Measurements from ENCODE around the gene PNPT1.
A peak's percentile ranks its signal among the peaks of the same experiment; 100 is the strongest.

PNPT1 gene

GRCh38 chr2:55668956-55669355 is 24.7 kb downstream of the PNPT1 start:
- no peak for DNase-seq (ENCODE audit: low spot score)

DNA sequence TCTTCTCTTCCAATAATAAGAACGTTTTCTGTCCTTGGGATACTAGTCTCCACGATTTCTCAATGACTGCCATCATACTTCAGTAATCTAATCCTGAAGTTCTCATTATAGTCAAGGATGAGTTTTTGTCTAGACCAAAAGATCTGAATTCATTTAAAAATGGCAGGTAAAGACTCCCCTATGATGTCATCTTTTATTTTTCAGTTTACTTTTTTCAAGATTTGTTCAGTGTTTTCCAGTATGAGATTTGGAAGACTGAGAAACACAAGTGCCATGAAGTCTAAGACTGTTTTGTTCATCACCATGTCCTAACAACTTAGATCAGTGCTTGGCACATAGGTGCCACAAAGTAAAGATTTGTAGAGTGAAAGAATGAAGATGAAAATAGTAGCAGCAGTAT is 40.4 kb downstream of the PNPT1 start:
- DNase-seq (ENCODE audit: low spot score) = no peak

DNA sequence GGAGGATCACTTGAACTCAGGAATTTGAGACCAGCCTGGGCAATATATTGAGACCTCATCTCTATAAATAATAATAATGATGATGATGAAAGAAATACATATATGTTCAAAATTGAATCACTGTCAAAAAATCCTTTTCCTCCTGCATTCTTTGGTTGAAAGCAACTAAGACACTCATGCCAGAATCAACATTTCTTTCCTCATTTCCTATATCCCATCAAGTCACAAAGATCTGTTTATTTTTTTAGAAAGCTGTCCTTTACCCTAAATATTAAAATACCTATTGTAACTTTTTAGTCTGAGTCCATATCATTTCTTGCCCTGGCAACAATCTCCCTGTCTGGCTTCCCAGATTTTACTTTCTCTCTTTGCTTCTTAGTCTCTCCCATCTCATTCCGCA is 44.4 kb downstream of the PNPT1 start:
- DNase-seq (ENCODE audit: low spot score) = no peak

GRCh38 chr2:55636831-55637230 is 56.8 kb downstream of the PNPT1 start:
- DNase-seq (ENCODE audit: low spot score) = no peak

- no peak for DNase-seq (ENCODE audit: low spot score)
These were observed 64.7 kb downstream of the PNPT1 start for GRCh38 chr2:55628931-55629330.

GRCh38 chr2:55627915-55628314 is 65.7 kb downstream of the PNPT1 start:
- DNase-seq (ENCODE audit: low spot score) = no peak

DNA sequence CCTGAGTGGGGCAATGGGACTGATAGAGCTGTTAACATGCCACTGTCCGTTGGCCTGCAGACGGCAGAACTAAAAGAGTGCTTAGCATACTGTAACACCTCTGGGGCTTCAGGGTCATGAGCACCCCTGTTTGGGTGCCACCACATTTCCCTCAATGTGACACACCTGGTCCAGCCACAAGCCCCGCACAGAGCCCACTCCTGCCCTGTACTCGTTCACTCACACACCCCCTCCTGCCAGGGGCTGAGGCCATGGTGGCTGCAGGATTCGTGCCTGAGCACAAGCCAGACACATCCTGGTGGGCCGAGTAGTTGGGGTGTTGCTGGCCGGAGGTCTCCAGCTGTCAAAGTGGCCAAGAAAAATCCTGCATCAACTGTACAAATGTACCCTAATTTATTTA is 71.8 kb downstream of the PNPT1 start:
- no peak for DNase-seq (ENCODE audit: low spot score)

DNA sequence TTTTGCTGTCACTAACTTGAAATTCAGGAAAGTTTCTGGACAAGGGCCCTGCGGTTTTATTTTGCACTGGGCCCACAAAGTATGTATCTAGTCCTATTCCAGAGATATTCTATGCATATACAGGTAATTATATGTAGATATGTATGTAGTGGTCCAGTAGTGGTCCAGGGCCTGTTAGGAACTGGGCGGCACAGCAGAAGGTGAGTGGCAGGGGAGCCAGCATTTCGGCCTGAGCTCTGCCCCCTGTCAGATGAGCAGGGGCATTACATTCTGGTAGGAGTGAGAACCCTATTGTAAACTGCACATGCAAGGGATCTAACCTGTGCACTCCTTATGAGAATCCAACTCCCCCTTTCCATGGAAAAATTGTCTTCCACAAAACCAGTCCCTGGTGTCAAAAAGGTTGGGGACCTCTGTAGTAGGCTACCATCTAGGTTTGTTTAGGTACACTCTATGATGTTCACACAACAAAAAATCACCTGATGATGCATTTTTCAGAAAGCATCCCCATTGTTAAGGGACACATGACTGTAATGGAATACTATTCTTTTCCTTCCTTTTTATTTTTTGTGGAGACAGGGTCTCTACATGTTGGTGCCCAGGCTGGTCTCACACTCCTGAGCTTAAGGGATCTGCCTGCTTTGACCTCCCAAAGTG is 73.4 kb downstream of the PNPT1 start:
- peak; percentile 20 for DNase-seq (ENCODE audit: low spot score)

DNA sequence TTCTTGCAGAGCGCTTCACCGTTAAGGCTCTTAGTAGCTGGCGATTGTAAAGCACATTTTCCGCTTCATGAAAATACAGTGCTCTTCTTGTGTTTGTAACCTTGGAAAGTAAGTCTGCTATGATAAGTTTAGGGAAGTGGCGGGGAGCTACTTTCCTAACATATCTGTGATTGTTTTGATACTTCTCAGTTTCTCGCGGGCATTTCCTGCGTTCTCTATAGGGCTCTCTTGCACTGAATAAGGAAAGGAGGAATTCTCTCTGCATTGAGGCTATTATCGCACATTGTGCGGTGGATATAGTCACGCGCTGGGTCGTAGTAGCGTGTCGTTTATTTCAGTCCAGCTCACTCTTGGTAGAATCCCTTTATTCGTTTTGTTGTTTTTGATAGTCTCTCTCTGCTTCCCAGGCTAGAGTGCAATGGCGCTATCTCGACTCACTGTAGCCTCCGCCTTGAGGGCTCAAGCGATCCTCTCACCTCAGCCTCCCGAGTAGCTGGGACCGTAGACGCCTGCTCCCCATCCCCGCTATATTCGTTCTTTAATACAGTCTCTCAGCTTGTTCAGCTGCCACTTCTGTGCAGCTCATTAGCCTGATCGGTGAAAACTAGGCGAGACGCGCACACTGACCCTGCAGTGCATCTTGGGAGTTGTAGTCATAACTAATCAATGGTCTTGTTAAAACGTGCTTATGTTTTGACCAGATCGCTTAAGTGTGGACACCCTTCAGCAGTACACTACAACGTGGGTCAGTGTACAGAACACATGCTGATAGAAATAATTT is 75.2 kb downstream of the PNPT1 start:
- peak; percentile 64 for DNase-seq (ENCODE audit: low spot score)

DNA sequence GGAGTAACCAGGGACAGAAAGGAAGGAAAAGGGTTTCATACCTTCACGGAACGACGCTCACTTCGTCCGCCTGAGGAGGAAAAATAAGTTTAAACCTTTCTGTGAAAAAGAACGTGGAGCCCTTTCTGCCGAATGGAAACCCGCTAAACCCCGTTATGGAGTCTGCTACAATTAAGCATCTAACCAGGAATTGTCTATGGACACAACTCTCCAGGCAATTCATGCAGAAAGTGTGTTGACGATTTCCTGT is 75.7 kb downstream of the PNPT1 start:
- DNase-seq (ENCODE audit: low spot score) = no peak

DNA sequence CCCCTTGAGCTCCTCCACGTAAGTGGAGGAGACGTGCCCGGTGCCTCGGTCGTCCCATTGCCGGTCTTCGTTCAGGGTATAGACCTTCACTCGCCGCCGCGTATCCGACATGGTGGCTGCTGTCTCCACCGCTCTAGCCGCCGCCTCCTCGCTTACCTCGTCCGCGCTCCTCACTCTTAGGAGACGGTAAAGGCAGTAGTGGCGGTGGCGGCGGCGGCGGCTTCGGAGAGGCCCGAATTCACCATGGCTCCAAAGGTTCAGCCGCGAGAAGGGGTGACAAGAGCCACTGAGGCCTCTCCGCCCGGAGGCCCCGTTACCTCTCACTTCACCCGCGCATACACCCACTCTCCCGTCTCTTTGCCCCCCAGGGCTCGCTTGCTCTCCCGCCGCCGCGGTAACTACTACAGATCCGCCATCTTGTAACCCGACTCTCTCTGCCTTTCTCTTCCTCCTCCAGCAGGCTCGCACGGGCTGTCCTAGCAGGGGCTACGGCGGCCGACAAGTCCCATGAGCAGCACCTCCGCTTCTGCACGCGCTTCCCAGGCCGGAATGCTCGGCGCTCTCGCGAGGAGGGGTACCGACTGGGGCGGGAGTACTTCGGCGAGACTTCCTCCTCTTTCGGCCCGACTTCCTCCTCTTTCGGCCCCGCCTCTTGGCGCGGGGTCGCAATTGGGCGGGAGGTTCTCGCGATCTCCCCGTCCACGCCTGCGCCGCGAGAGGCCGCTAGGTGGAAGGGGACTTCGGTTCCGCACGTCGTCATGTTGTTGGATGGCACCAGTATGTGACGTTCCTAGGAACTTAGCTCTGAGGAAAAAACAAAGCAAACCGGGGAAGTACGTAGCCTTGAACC is 76.2 kb downstream of the PNPT1 start, which contains the start of gene PPP4R3B:
TSS of gene PPP4R3B (minus strand) at position 448 of the 850 bp plus-strand sequence. CDS start at position 111, 337 bp downstream.
- DNase-seq (ENCODE audit: low spot score) = peak; percentile 99

DNA sequence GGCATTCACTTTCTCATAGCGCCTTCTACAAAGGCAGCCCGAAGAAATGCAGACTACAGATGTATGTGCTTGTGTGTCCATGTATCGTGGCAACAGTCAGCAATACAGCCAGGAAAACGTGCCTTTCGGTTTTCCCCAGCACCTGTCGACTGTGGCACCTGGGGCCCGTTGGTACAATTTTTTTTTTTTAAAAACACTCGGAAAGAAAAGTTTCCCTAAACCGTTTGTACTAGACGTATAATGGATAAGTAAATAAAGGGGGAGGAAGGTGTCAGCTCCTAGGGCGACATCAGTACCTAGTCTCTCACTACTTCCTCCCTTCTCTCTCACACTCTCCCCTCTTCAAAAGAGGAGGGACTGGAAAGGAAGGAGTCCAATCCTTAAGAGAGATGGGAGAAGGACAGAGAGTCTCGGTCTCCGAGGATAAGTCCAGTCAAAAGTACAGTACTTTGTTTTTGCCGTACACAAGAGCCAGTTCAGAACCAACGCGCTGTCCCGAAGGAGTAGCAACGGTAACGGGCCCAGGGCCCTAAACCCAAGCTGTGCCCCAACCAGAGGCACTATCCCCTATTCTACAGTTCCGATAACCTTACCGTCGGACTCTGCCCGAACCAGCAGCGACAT is 77.0 kb downstream of the PNPT1 start:
- peak; percentile 37 for DNase-seq (ENCODE audit: low spot score)

DNA sequence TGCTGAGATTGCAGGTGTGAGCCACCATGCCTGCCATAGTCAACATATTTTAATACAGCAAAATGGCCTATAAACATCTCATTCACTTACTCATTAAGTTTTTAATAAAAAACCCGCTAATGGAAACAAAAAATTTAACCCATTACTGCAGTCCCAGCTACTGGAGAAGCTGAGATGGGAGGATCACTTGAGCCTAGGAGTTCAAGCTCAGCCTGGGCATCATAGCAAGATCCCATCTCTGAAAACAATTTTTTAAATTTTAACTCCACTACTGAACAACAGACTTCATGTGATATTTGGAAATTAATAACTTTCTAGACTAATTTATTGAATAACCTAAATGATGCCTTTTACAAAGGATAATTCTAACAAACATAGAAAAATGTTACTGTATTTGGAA is 81.6 kb downstream of the PNPT1 start:
- DNase-seq (ENCODE audit: low spot score) = no peak

DNA sequence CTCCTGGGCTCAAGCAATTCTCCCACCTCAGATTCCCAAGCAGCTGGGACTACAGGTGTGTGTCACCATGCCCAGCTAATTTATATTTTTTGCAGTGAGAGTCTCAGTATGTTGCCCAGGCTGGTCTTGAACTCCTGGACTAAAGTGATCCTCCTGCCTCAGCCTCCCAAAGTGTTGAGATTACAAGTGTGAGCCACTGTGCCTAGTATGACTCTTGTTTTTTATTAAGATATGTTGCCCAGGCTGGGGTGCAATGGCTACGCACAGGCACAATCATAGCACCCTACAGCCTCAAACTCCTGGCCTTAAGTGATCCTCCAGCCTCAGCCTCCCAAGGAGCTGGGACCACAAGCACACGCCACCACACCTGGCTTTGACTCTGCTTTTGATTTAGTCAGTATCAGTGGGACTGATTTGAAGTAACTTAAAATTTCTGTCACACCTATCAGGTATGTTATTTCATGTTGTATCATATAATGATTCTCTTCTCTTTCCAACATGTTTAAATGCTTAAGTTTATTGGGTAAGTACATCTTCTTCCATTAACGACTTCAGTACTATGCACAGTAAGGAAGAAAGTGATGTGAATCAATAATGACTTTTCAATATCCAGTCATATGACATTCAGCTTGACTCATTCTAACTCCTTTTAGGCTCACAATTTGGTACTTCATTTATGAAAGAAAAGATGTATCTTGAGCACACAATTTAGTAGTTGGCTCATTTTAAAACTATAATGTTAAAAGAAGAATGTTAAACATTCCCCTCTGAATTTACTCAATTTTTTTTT is 82.5 kb downstream of the PNPT1 start:
- no peak for DNase-seq (ENCODE audit: low spot score)

DNA sequence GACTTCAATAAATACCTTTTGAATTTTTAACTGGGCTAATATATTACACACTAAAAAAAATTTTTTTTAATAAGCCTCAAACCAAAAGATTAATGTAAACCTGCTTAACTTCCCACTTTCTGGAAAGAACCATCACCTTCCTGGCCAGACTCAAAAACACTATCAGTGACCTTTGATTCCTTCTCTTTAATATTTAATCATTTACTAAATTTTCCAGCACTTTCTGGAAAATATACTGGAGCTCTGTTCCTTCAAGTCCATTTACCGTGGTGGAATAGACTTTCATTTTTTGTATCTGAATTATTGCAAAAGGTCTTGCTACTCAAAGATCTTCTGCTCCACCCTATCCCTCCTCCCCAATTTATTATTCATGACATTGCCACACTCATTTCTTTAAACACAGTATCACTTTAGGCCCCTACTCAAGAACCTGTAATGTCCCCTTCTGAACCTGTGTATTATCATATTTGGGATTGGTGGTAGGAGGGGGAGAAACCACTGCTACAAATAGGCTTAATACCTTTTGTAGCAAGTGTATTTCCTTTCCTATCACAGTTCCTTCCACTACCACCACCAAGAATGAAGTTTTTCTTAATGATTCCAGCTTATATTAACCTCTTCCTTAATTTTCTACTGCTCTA is 83.6 kb downstream of the PNPT1 start:
- no peak for DNase-seq (ENCODE audit: low spot score)

- no peak for DNase-seq (ENCODE audit: low spot score)
These were observed 84.3 kb downstream of the PNPT1 start for GRCh38 chr2:55609193-55609794.

DNA sequence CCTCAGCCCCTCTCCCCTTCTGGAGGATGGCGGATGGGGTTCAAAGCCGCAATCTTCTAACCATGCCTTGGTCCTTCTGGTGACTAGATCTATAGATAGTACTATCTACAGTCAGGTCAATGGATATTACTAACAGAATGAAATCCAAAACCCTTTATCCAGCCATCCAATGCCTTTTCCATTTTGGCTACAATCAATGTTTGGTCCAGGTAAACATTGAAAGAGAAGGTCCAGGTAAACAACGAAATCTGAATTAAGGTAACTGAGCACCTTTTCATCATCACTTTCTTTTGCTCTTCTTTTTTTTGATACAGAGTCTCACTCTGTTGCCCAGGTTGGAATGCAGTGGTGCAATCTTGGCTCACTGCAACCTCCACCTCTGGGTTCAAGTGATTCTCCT is 85.9 kb downstream of the PNPT1 start:
- DNase-seq (ENCODE audit: low spot score) = no peak

GRCh38 chr2:55604027-55604565 is 89.5 kb downstream of the PNPT1 start:
- DNase-seq (ENCODE audit: low spot score) = no peak

- DNase-seq (ENCODE audit: low spot score) = no peak
These were observed 91.8 kb downstream of the PNPT1 start for GRCh38 chr2:55601849-55602248.

All from SK-N-DZ (cell line).